ENCODE results near the gene SLC39A11.
"Not testable (repeated sequence)": the region's sequence is repeated elsewhere in the genome, so short reads cannot be mapped to it uniquely, and the experiment has no call there.

SLC39A11 gene

DNA sequence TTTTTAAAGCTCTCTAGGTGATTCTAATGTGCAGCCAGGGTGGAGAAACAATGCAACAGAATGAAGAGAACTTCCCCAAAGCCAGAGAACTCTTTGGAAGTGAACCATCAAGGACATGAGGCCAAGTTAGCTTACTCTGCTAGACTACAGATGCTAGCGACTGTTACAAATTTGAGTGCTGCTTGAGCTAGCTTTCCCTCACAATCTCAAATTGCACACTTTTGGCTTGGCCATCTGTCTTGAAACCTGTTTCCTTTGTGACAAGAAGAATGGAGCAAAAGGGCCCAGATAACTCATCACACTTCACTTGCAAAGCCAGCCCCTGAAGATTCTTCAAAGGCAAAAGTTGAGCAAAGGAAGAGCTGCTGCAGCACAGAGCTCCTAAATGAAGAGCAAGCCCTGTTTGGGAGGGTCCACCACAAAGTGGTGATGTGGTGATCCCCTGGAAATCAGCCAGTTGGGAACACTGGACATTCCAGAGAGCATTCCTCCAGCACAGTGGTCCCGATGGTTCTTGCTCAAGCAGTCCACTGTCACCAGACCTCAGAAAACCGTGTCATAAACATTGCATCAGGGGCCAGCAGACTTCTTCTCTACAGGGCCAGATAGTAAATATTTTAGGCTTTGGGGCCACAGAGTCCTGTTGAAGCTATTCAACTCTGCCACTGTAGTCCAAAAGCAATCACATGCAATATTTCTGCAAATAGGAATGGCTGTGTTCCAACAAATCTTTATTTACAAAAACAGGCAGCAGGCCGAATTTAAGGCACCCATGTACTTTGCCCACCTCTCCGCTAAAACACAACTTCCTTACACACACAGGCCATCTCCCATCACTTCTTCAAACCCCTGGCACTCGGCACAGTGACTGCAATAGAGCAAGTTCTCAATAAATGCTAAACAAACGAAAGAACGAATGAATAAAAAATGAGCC is 21.2 kb downstream of the SLC39A11 start:
- peak in 1 of 2 donors; percentile 54 for DNase-seq

DNA sequence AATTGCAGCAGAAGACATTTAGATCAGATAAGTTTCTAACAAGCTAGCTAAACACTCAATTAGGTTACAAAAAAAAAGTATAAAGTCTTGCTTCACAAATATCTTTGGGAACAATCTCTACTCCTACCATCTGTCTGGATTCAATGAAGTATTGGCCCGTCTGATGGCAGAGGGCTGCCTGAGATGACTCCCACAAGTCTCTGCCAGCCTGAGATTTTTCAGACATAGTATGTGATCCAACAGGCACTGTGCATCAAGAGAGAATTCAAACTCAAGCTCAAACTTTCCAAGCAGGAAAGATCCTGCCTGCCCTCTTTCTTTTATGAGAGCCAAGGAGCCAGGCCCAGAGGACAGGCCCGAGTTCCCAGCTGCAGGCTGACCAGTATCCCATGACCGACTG is 22.6 kb downstream of the SLC39A11 start:
- no peak for DNase-seq

GRCh38 chr17:73069164-73069770 is 23.2 kb downstream of the SLC39A11 start:
- DNase-seq = no peak

DNA sequence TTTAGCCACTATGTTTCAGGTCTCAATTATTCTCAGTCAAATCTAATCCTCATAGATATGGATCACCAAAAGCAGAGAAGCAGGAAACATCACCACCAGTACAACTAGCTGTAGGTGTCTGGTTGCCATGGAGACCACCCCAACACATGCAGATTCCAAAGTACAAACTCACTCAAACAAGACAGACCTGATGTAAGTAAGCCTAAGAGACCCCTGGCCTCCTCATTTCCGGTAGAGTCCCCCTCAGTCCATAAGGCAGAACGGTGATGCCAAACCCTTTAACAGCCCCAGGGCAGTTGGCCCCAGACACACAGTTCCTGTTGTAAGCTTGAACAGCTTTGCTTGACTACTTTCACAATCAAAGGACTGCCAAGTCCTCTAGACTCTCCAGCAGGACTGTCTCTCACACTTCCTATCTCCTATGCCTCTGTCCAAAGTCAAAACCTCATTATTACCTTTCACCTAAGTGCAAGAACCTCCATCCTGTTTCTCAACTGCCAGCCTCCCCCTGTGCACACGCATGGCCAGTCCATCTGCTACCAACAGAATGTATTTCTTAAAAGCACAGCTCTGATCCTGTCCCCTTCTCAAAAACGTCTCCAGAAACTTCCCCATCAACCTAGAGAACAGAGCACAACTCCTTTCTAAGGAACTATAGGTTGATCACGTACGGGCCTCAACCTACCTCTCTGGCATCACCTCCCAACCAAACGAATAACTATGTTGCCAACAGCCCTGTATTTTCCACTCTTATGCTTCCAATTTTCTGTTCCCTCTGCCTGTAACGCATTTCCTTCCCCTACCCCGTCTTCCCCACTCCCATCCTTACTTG is 23.9 kb downstream of the SLC39A11 start:
- DNase-seq = no peak

DNA sequence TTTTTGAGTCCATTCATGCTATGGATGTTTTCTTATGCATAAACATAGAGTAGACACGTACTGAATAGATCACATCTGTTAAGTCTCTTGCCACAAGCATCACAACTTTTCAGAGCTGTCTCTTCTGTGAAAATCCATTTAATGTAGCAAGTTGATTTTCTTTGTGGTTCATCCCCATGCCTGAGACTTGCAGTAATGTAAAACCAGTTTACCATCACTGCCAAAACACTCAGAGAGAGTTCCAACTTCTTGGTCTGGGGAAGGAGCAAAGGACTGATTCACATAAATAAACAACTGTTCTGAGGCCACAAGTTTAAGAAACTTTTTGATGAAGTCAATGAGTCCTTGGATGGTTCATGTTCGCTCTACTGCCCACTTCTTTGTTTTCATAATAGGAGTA is 24.8 kb downstream of the SLC39A11 start:
- not testable (repeated sequence) for DNase-seq

GRCh38 chr17:73067075-73067474 is 25.4 kb downstream of the SLC39A11 start:
- no peak for DNase-seq

- DNase-seq = no peak
Observed at GRCh38 chr17:73066148-73066884, 26.2 kb downstream of the SLC39A11 start.

DNA sequence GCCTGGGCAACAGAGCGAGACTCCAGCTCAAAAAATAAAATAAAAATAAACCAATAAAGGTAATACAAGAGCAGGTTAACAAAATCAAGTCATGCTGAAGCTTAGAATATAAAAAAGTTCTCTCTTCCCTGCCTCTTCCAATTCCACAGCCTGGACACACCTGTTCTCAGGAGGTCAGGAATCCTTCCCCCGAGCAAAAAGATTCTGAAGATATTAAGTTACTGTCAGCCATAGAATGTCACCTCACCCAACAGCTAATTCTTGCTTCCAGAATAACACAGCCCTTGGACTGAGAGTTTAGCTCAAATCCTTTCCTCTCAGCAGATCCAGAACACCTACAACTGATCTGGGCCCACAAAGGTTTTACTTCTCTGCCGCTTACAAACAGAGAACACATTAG is 27.1 kb downstream of the SLC39A11 start:
- no peak for DNase-seq

DNA sequence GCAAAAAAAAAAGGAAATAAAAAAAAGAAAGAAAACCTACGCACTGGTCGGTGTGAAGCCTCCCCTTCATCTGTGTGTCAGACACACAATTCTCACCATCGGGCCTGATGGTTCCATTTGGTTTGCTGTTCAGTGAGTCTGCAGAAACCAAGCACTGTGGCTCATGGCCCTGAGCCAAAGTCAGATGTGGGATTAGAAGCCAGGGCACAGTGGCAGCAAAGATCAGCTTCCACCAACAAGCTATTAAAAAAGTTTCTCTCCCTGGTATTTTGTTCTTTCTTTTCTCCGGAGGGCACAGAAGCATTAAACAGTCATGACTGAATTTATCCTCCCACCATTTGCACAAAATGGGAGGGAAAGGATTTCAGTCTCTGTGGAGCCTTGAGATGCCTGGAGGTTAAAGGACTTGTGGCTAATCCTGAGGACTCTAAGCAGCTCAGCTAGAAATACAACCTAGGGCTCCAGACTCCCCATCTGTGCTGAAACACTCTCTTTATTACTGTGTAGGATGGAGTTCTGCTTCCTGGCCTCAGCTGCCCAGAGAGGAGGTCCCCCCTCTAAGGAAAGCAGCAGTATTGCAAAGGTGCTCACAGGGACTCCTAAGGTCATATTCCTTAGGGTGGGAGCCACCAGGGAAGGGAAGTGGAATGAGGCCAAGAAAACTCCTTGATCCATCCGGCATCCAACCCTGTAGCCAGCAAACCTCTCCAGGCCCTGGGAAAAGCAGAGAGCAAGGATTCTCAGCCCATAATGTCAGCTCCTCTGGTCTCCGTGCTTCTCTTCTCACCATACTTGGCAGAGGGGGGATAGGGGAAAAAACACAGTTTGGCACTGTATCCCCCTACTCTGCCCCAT is 28.2 kb downstream of the SLC39A11 start:
- no peak for DNase-seq

DNA sequence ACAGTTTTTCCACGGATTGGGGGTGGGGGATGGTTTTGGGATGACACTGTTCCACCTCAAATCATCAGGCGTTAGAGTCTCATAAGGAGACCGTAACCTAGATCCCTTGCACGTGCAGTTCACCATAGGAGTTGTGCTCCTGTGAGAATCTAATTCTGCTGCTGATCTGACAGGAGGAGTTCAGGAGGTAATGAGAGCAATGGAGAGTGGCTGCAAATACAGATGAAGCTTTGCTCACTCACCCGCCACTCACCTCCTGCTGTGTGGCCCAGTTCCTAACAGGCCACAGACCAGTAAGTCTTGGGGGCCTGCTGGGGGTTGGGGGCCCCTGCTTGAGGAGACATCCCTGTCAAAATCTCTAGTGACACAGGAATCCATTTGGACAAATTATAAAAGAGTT is 29.8 kb downstream of the SLC39A11 start:
- no peak for DNase-seq

GRCh38 chr17:73061161-73061560 is 31.3 kb downstream of the SLC39A11 start:
- no peak for DNase-seq

GRCh38 chr17:73060721-73061120 is 31.8 kb downstream of the SLC39A11 start:
- no peak for DNase-seq

- DNase-seq = not testable (repeated sequence)
Observed at GRCh38 chr17:73059713-73060112, 32.8 kb downstream of the SLC39A11 start.

DNA sequence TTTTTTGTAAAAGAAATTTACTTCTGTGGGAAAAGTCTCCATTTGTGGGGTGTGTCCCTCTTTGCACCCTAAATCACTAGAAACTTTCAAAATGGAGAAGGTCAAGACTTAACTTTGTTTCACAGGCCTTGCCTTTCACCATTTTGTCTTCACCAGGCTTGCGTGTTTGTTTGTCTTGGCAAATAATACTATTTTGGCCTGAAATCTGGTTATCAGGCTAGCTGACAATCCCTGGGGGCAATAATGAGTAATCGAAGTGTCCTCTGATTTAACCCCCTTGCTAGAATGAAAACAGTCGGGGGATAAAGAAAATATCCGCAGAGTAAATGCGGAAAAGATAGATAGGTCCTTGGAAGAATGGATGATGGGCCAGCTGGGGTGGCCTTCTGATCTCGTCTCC is 34.5 kb downstream of the SLC39A11 start:
- DNase-seq = no peak

- no peak for DNase-seq
Observed at GRCh38 chr17:73057196-73057595, 35.3 kb downstream of the SLC39A11 start.

DNA sequence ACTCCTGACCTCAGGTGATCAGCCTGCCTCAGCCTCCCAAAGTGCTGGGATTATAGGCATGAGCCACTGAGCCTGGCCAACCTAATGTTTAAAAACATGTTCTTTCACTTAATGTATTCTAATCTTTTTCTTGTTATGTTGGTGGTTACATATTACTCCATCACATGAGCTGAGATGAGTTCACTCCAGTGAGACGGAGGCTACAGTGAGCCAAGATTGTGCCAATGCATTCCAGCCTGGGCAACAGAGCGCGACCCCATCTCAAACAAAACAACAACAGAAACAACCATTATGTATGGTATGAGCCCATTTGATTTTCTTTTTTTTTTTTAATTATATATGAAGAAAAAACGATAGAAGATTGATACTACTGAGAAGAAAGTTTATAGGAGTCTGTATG is 39.6 kb downstream of the SLC39A11 start:
- DNase-seq = no peak

DNA sequence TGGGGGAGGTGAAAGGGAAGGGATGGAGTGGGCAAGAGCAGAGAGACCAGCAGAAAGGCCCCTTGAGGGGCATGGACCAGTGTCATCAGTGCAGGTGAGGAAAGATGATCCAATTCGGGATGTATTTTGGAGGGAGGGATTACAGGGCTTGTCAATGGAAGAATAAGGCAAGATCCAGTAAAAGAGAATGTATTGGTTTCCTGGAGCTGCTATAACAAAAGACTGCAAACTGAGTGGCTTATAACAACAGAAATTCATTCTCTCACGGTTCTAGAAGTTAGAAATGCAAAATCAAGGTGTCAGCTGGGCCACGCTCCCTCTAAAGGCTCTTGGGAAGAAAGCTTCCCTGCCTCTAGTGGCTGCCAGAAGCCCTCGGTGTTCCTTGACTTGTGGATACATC is 41.7 kb downstream of the SLC39A11 start:
- no peak for DNase-seq

DNA sequence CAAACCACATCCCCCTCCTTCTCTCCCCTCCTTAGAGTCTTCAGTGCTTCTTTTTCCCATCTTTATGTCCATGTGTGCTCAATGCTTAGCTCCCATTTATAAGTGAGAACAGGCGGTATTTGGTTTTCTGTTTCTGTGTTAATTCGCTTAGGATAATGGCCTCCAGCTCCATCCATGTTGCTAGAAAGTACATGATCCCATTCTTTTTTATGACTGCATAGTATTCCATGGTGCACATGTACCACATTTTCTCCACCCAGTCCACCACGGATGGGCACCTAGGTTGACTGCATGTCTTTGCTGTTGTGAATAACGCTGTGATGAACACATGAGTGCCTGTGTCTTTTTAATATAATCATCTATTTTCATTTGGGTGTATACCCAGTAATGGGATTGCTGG is 44.3 kb downstream of the SLC39A11 start:
- DNase-seq = no peak

DNA sequence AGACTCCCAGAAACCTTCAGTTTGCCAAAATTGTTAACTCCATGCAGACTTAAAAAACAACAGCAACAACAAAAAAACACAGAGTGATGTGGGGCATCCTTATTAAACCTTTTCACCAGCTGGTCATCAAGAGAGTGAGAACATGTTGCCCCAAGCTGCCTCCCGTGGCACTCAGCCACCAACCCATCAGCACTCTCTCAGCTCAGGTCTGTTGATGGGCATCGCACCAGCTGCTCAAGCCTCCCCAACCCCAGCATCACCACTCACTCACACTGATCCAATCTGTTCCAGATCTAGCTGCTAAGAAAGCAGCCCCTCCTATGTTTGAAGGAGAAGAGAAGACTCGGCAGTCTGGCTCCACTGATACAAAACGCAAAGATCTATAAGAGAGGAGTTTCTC is 46.8 kb downstream of the SLC39A11 start:
- DNase-seq = no peak

DNA sequence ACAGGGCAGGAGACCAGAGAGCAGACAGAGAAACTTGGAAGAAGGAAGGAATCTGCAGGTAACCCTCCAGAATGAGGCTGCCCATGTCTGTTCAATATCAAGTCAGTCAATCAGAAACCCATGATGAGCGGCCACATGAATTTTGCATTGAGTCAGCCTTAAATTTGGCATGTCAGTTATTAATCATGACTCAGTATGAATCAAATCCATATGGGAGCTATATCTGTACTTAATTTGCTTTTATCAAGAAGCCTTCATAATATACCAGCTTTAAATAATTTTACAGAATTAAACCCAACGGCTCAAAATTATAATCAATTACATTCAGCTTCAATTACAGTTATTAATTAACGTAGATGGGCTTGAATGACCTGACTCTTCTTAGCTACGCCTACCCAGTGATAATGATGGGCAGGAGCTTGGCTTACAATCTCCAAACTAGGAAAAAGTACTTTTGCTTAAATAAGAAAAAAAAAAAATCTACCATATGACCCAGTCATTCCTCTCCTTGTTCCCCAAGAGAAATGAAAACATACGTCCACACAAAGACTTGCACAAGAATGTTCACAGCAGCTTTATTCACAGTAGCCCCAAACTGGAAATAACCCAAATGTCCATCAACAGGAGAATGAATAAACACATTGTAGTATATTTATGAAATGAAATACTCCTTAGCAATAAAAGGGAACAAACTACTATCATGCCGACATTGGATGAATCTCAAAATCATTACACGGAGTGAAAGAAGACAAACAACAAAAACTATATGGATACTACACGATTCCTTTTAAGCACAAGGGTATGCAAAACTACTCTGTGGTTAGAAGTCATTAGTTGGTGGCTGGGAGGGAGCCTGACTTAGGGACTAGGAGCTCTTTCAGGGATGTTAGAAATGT is 48.6 kb downstream of the SLC39A11 start:
- no peak for DNase-seq
